Measurements from ENCODE around the gene SPNS2. TPM values are rescaled to one million over a fixed set of nuclear protein-coding genes. Genes with fewer than 3 reads are reported as not detected.

The SPNS2 gene
- total RNA-seq, 1 donor from 2014 or later: 79.3 TPM

DNA sequence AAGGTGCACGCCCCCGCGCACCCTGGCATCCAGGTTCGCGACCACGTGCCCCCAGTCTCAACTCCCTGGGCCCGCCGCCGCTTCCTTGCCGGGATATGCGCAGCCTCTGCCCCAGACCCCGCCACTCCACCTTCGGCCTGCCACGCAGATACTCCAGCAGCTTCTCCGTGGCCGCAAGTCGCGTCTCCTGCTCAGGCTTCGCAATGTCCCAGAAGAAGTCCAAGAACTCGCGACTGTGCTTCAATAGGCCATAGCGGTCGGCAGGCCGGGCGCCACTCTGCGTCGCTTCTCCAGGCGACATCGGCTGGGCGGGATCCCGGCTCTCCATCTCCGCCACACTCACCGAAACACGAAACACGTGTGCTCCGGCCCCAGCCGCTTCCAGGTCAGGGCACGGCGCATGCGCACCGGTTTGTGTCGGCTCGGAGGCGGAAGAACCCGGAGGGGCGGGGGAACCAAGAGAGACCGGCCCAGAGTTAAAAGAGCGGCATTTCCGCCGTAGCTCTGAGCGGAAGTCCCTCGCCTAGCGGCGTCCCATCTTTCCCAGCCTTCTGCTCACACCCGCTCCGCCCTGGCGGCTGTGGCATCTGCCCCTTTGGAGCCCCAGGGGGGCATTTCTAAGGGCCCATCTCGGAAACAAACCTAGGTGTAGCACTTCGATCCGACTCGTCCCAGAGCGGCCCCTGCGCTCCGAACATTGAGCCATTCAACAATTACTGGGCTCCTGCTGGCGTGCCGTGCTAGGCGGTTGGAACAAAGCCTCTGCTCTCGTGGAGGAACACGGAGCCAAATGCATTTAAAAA, 56.5 kb downstream of the SPNS2 start, which contains the start of gene MYBBP1A:
TSS of gene MYBBP1A (minus strand) at position 388 of the 803 bp plus-strand sequence. CDS start at position 328, 60 bp downstream.
- intact Hi-C loops (cut with DNase I): no loop called here
- Histone ChIP-seq H3K27me3 (no peaks in the 10 kb centered on the region), H3K27ac (peak within 1 kb of the TSS; percentile 73), H3K36me3 (peaks cover 0 to 26% of the 10 kb centered on the region in 2 donors), H3K9me3 (no peaks in the 10 kb centered on the region), H3K4me3 (peak within 1 kb of the TSS; percentile 98 to 99), H3K4me1 (peaks cover 27% of the 10 kb centered on the region)
- DNase-seq (ENCODE audit: extremely low spot score in 2 of 2): no peak
- TF ChIP-seq POLR2AphosphoS5 (IDR thresholded peaks at IDR 0.05; ENCODE audit: insufficient read depth in 1 of 2, low read depth in 1 of 2) (peak; percentile 84 to 98), CTCF (IDR thresholded peaks at IDR 0.05) (peak in 2 of 3 experiments; percentile 17 to 56), POLR2A (IDR thresholded peaks at IDR 0.05) (peak in 1 of 2 donors; percentile 42)

DNA sequence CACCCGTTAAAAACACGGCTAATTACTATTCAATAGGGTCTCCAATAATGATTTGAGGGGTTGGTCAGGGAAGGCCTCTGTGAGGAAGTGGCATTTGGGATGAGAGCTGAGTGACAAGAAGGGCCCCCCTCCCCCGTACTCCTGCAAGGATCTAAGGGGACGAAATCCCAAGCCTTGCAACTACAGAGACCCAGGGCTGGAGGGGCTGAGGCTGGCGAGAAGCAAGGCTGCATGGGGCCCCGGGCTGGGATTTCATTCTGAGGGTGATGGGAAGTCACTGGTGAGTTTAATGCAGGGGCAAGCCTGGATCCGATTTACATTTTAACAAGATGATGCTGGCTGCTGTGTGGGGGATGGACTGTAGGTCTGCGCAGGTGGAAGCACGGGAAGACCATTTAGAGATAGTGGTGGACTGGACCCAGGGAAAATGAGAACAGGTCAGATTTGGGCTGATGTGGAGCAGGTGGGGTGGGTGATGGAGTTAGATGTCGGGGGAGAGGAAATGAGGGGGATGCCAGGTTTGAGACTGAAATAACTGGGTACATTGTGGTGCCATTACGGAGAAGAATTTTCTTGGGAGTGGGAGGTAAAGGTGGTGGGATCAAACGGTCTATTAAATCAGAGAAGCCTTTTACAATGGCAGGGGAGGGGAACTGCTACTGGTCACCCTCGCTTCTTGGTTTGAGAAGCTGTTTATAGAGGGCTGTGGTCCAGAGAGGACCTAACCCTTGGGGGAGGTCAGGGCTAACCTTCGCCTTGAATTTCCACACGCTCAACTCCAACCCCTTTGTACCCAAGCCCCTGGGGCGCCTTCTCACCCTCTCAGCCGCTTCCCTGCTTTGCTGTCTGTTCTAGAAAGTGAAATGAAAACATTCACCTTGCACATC, 57.4 kb downstream of the SPNS2 start:
- H3K4me1 ChIP-seq: peaks cover 27% of the 10 kb centered on the region

DNA sequence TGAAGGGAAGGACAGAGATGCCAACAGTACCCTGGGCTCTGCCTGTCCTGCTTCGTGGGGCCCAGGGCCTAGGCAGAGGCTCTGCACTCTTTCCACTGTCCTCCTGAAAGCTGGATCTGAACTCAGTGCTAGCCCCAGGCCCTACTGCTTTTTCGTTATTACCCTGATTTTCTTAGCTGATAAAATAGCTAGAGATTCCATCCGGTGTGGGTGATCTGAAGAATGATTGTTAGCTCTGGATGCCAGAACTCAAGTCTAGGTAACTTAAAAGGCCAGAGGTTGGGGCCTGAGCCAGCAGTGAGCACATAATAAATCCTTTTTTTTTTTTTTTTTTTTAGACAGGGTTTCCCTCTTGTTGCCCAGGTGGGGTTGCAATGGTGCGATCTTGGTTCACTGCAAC, 58.3 kb downstream of the SPNS2 start:
- intact Hi-C loops (cut with DNase I): no loop called here
- Histone ChIP-seq H3K4me1 (peaks cover 27% of the 10 kb centered on the region), H3K36me3 (peaks cover 0 to 8% of the 10 kb centered on the region in 2 donors), H3K27ac (no peak overlapping the region), H3K4me3 (no peak overlapping the region), H3K27me3 (no peaks in the 10 kb centered on the region), H3K9me3 (no peaks in the 10 kb centered on the region)
- TF ChIP-seq POLR2A (IDR thresholded peaks at IDR 0.05): no peak
- no peak for TF ChIP-seq POLR2AphosphoS5 (IDR thresholded peaks at IDR 0.05; ENCODE audit: insufficient read depth in 1 of 2, low read depth in 1 of 2)
- no peak for TF ChIP-seq CTCF (IDR thresholded peaks at IDR 0.05)
- no peak for DNase-seq (ENCODE audit: extremely low spot score in 2 of 2)

More for the DNA sequence above, 57.4 kb downstream of the SPNS2 start:
- H3K27ac ChIP-seq: peak overlapping the region; percentile 73
- intact Hi-C loops (cut with DNase I): no loop called here
- no peaks in the 10 kb centered on the region for H3K9me3 ChIP-seq
- DNase-seq (ENCODE audit: extremely low spot score in 2 of 2): no peak
- no peaks in the 10 kb centered on the region for H3K27me3 ChIP-seq
- H3K4me3 ChIP-seq: peak overlapping the region; percentile 98 to 99
- TF ChIP-seq POLR2AphosphoS5 (IDR thresholded peaks at IDR 0.05; ENCODE audit: insufficient read depth in 1 of 2, low read depth in 1 of 2) (no peak), CTCF (IDR thresholded peaks at IDR 0.05) (no peak), POLR2A (IDR thresholded peaks at IDR 0.05) (no peak)
- H3K36me3 ChIP-seq: peaks cover 0 to 17% of the 10 kb centered on the region in 2 donors

- intact Hi-C loops (cut with DNase I): no loop called here
- no peak for DNase-seq (ENCODE audit: extremely low spot score in 2 of 2)
- Histone ChIP-seq H3K4me3 (no peak overlapping the region), H3K4me1 (peaks cover 33% of the 10 kb centered on the region), H3K9me3 (no peaks in the 10 kb centered on the region), H3K27me3 (no peaks in the 10 kb centered on the region), H3K27ac (no peak overlapping the region), H3K36me3 (peaks cover 0 to 4% of the 10 kb centered on the region in 2 donors)
- TF ChIP-seq POLR2AphosphoS5 (IDR thresholded peaks at IDR 0.05; ENCODE audit: insufficient read depth in 1 of 2, low read depth in 1 of 2) (no peak), POLR2A (IDR thresholded peaks at IDR 0.05) (no peak), CTCF (IDR thresholded peaks at IDR 0.05) (no peak)
Observed at GRCh38 chr17:4557626-4558346, 59.1 kb downstream of the SPNS2 start.

Data from vagina (tissue), 2 donors.